GM21360 (cell line): ENCODE data around the gene HBM.
"Not testable (repeated sequence)": the region's sequence is repeated elsewhere in the genome, so short reads cannot be mapped to it uniquely, and the experiment has no call there.

Experiments
- ATAC-seq: cut with Tn5 transposase; IDR thresholded peaks from one replicate; pipeline ENCODE4 v1.9.1; 2021; ENCODE audit warnings: mild to moderate bottlenecking, moderate library complexity; ENCODE audit not compliant: unreplicated experiment

The HBM gene

DNA sequence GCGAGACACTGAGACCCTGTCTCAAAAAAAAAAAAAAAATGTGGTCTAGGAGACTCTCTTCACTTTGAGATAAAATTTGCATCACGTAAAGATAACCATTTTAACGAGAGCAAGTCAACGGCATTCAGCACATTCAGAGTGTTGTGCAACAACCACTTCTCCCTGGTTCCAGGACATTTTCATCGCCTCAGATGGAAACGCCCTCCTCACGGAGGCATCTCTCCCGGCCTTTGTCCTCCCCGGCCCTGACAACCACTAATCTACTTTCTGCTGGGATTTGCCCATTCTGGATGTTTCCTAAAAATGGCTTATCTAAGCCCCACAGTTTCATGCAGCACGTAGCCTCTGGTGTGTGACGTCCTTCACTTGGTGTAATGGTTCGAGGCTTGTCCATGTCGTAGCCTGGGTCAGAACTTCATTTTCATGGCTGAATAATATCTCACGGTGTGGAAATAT is 21.0 kb upstream of the HBM start:
- ATAC-seq = no peak

DNA sequence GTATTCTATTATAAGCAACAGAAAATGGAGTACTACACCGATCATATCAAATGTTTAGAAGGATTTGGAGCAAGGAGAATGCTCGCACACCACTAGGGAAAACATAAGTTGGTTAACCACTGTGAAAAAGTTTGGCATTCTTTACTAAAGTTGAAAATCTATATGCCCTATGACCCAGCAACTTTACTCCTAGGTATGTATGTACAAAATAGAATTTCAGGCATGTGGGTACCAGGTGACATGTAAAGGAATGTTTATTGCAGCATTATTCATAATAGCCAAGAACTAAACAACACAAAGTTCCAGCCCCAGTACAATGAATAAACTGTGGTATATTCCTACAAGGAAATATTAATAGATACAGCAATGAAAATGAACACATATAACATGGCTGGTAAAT is 19.1 kb upstream of the HBM start:
- ATAC-seq = no peak

DNA sequence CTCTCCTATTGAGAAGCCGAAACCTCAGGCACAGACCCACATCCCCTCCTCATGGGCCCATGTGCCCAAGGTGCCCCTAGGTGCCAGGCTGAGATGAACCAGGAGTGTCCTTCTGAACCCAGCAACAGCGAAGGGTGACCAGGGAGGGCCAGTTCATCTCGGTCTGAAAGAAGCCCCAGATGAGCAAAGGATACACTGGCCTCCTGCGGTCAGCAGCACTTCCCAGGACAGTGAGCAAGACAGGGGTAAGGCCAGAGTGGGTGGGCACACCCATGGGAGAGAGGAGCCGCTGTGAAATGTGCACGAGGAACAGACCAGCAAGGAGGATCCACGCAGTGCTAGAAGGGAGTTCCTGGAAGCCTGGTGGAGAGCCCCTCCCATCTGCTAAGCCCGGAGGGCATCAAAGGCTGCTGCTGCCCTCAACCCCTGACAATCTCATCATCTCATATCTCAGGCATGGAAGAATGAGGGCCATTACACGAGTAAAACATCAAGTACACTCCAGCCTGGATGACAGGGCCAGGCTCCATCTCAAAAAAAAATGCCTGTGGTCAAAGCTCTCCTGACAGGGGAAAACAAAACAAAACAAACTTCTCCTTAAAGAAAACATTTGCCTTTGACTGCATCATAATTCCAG is 16.6 kb upstream of the HBM start:
- ATAC-seq = no peak

DNA sequence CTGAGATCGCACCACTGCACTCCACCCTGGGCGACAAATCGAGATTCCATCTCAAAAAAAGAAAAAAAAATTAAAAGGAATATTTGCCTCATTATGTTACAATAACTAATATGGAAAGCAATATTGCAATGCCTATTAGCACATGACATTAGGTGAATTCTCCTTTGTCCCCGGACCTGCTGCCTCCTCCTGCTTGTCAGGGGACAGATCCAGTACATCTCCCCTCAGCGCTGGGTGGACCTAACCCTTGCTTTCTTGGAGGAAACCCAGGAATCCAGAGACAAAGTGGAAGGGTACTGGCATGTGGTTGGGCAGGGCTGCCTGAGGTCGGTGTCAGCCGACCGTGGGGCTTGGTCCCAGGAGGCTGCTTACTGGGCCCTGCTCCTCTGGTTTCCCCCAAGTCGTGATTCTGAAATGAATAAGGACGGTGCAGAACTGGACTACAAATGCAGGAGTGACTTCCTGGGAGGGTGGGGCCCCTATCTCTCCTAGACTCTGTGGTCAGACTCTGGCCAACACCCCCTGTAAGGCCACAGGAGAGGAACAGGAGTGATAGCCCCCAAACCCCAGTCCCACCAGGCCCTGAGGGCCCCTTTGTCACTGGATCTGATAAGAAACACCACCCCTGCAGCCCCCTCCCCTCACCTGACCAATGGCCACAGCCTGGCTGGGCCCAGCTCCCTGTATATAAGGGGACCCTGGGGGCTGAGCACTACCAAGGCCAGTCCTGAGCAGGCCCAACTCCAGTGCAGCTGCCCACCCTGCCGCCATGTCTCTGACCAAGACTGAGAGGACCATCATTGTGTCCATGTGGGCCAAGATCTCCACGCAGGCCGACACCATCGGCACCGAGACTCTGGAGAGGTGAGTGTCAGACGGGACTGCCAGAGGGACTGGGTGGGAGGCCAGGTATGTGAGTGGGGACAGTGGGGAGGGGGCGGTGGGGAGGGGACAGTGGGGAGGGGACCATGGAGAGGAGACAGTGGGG is 13.3 kb upstream of the HBM start, which contains the start of gene HBZ:
TSS of gene HBZ (plus strand) at position 504 of the 988 bp plus-strand sequence. CDS start at position 770, 266 bp downstream.
- no peak for ATAC-seq

DNA sequence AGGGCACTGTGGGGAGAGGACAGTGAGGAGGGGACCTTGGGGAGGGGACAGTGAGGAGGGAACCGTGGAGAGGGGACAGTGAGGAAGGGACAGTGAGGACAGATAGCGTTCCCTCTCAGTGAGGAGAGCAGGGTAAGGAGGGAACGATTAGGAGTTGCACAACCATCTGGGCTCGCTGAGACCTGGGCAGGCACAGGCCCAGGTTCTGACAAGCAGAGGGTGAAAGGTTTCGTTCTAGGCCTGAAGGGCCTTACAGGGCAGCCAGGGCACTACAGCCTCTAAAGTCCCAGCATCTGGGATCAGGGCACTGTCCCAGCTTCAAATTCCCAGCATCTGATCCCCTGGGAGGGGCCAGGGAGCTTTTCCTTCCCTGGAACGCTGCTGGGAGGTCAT is 12.7 kb upstream of the HBM start:
- ATAC-seq = not testable (repeated sequence)

DNA sequence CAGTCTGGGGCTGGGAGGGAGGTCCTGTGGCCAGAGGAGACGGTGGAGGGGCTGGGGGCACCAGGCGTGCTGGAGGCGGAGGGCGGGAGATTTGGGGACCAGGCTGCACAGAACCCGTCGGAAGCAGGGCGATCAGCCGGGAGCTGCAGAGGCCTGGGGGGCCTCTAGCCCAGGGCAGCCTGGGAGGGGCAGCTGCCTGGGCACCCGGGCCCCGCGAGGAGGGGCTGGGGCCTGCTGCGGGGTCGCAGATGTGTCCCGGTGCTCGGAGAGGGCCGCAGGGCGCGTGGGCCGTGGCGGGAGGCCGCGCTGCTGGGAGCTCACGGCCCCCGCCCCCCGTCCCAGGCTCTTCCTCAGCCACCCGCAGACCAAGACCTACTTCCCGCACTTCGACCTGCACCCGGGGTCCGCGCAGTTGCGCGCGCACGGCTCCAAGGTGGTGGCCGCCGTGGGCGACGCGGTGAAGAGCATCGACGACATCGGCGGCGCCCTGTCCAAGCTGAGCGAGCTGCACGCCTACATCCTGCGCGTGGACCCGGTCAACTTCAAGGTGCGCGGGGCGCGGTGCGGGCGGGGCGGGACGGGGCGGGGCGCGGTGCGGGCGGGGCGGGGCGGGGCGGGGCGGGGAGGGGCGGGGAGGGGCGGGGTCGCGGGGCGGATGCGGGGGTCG is 12.1 kb upstream of the HBM start:
- ATAC-seq = not testable (repeated sequence)

DNA sequence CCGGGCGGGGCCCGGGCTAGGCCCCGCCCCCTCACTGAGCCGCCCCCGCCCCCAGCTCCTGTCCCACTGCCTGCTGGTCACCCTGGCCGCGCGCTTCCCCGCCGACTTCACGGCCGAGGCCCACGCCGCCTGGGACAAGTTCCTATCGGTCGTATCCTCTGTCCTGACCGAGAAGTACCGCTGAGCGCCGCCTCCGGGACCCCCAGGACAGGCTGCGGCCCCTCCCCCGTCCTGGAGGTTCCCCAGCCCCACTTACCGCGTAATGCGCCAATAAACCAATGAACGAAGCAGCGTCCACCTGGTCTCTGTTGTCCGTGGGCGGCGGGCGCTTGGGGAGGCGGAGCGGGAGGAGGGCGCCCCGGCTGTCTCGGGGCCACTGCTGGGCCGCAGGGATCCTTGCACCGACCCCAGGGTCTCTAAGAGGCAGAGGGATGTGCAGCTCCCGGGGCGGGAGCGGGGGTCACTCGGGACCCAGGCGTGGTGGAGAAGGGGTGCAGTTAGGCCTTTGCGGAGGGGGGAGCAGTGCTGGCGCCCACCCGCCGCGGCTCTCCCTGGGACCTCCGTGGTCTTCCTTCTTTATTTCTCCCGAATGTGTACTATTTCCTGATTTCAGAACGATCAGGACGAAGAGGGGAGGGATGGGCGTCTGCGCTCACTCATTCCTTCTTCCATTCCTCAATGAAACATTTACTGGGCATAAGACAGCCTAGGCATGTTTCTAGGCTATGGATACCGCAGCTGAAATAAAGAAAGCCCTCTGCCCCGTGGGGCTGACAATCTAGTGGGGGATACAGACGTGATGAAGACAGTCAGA is 11.4 kb upstream of the HBM start:
- ATAC-seq = no peak

DNA sequence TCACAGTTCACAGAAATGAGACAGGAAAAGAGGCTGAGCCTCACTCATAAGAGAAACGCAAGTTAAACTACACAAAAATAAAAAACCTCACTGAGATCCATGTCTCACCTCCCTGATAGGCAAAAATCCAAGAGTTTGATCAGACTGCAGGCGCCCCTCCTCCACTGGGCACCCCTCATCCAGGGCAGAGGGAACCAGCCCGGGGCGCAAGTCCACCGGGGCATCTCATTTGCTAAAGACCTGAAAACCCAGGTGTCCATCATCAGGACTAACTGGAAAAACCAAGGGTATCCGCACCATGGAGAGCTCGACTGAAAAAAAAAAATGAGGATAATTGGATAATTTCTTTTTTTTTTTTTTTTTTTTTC is 10.8 kb upstream of the HBM start:
- ATAC-seq = no peak

DNA sequence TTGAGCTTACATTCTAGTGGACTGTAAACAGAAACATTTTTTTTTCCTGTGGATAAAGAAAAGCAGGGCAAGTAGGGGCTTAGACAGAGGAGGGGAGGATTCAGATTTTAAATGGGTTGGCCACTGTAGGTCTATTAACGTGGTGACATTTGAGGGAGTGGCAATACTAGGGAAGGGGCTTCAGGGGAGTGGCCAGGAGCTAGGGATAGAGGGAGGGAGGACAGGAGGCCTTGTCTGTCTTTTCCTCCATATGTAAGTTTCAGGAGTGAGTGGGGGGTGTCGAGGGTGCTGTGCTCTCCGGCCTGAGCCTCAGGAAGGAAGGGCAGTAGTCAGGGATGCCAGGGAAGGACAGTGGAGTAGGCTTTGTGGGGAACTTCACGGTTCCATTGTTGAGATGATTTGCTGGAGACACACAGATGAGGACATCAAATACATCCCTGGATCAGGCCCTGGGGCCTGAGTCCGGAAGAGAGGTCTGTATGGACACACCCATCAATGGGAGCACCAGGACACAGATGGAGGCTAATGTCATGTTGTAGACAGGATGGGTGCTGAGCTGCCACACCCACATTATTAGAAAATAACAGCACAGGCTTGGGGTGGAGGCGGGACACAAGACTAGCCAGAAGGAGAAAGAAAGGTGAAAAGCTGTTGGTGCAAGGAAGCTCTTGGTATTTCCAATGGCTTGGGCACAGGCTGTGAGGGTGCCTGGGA is 6.5 kb upstream of the HBM start:
- ATAC-seq = no peak

DNA sequence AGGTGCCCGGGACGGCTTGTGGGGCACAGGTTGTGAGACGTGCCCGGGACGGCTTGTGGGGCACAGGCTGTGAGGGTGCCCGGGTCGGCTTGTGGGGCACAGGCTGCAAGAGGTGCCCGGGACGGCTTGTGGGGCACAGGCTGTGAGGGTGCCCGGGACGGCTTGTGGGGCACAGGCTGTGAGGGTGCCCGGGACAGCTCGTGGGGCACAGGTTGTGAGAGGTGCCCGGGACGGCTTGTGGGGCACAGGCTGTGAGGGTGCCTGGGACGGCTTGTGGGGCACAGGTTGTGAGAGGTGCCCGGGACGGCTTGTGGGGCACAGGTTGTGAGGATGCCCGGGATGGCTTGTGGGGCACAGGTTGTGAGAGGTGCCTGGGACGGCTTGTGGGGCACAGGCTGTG is 5.5 kb upstream of the HBM start:
- not testable (repeated sequence) for ATAC-seq

DNA sequence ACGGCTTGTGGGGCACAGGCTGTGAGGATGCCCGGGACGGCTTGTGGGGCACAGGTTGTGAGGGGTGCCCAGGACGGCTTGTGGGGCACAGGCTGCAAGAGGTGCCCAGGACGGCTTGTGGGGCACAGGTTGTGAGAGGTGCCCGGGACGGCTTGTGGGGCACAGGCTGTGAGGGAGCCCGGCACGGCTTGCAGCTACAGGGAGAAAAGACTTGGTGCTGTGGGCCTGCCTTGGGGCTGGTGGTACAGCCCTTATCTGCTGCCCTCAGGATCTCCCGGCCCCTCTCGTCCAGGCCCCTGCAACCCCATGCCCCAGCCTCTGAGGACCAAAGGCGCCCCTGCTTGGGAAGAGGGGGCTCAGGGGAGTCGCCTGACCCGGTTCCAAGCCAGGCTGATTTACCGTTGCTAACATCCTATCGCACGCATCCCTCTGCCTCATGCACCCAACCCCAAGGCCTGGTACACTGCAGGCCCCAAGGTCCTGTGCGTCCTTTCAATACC is 5.0 kb upstream of the HBM start:
- ATAC-seq = no peak

DNA sequence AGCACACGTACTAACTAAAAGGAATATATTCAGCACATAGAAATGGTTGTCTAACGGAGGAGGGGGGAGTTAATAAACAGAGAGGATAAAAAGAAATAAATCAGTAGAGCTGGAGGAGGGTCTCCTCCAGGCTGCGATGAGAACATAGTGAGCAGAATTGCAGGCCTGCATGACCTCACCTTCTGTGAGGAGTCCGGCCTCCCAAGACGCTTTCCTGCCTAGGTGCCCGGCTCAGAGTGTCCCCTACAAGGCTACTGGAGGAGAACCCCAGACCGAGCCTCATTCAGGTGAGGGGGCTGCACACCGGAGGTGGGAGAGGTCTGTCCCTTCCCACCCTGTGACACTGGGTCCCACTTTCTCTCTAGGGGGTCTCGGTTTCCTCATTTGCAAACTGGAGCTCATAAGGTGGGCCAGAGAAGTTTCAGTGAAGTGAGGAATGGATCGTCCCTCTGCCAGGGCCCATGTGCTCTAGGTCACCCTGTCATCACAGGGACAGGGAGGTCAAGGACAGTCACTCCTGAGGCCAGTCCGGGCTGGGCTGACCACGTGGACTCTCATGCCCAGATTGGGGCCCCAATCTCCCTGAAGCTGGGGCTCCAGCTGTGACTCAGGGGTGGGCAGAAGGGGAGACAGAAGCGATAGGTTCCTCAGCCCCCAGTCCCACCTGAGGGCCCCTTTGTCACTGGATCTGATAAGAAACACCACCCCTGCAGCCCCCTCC is 3.3 kb upstream of the HBM start:
- ATAC-seq = no peak

DNA sequence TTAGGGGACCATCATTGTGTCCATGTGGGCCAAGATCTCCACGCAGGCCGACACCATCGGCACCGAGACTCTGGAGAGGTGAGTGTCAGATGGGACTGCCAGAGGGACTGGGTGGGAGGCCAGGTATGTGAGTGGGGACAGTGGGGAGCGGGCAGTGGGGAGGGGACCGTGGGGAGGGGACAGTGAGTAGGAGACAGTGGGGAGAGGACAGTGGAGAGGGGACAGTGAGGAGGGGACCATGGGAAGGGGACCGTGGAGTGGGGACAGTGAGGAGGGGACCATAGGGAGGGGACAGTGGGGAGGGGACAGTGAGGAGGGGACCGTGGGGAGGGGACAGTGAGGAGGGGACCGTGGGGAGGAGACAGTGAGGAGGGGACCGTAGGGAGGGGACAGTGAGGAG is 2.6 kb upstream of the HBM start:
- not testable (repeated sequence) for ATAC-seq

DNA sequence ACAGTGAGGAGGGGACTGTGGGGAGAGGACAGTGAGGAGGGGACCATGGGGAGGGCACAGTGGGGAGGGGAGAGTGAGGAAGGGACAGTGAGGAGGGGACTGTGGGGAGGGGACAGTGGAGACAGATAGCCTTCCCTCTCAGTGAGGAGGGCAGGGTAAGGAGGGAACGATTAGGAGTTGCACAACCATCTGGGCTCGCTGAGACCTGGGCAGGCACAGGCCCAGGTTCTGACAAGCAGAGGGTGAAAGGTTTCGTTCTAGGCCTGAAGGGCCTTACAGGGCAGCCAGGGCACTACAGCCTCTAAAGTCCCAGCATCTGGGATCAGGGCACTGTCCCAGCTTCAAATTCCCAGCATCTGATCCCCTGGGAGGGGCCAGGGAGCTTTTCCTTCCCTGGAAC is 2.1 kb upstream of the HBM start:
- ATAC-seq = not testable (repeated sequence)

DNA sequence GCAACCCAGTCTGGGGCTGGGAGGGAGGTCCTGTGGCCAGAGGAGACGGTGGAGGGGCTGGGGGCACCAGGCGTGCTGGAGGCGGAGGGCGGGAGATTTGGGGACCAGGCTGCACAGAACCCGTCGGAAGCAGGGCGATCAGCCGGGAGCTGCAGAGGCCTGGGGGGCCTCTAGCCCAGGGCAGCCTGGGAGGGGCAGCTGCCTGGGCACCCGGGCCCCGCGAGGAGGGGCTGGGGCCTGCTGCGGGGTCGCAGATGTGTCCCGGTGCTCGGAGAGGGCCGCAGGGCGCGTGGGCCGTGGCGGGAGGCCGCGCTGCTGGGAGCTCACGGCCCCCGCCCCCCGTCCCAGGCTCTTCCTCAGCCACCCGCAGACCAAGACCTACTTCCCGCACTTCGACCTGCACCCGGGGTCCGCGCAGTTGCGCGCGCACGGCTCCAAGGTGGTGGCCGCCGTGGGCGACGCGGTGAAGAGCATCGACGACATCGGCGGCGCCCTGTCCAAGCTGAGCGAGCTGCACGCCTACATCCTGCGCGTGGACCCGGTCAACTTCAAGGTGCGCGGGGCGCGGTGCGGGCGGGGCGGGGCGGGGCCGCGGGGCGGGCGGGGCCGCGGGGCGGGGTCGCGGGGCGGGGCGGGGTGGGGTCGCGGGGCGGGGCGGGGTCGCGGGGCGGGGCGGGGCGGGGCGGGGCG is 1.5 kb upstream of the HBM start:
- not testable (repeated sequence) for ATAC-seq

DNA sequence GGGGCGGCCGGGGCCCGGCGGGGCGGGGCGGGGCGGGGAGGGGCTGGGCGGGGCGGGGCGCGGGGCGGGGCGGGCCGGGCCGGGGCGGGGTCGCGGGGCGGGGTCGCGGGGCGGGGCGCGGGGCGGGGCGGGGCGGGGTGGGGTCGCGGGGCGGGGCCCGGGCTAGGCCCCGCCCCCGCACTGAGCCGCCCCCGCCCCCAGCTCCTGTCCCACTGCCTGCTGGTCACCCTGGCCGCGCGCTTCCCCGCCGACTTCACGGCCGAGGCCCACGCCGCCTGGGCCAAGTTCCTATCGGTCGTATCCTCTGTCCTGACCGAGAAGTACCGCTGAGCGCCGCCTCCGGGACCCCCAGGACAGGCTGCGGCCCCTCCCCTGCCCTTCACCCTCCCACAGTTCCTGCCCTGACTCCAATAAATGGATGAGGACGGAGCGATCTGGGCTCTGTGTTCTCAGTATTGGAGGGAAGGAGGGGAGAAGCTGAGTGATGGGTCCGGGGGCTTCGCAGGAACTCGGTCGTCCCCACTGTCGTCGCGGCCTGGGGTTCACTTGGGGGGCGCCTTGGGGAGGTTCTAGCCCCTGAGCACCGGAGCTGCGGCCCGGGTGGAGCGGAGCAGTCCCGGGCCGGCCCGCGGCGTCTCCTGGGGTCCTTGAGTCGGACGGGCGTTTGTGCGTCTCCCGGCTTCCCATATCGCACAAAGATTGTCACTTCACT is 795 bp upstream of the HBM start:
- no peak for ATAC-seq

DNA sequence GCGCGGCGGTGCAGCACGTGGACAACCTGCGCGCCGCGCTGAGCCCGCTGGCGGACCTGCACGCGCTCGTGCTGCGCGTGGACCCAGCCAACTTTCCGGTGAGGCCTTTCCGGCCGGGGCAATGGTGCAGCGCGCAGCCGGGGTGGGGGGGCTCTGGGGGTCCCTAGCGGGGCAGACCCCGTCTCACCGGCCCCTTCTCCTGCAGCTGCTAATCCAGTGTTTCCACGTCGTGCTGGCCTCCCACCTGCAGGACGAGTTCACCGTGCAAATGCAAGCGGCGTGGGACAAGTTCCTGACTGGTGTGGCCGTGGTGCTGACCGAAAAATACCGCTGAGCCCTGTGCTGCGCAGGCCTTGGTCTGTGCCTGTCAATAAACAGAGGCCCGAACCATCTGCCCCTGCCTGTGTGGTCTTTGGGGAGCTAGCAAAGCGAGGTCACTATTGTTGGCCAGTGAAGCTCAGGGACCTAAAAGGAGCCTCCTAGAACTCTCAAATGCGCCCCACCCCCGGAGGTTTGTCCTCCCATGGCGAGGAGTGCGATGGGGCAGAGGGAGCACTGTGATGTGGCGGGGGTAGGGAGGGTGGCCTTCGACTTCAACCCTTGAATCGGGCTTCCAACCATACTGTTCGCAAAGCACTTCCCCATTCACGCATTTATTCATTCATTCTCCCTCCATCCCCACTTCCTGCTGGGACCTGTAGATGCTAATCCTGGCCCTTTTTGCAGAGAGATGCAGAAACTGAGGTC is 770 bp downstream of the HBM start:
- no peak for ATAC-seq
